SK-N-SH treated with all-trans-retinoic acid at 6 μM for 48 hours (cell line): ENCODE results near the gene LHFPL2.

Experiments
- GLIS3 ChIP-seq: fragments of 250-450 bp; sonication (Bioruptor Pico); IDR thresholded peaks from 2 replicates; pipeline ENCODE4 v1.5.0; 2020; ENCODE audit warnings: mild to moderate bottlenecking, moderate library complexity
- PPARA ChIP-seq: fragments of 250-450 bp; sonication (Bioruptor Pico); IDR thresholded peaks from 2 replicates; pipeline ENCODE4 v1.5.0; 2020; ENCODE audit warnings: mild to moderate bottlenecking, borderline replicate concordance
- RARB ChIP-seq: fragments of 250-450 bp; sonication (Bioruptor Pico); IDR thresholded peaks from 2 replicates; pipeline ENCODE4 v1.8.0; 2021; ENCODE audit warnings: mild to moderate bottlenecking, moderate library complexity
- SNAI2 ChIP-seq: fragments of 250-450 bp; sonication (Bioruptor Pico); IDR thresholded peaks from 2 replicates; pipeline ENCODE4 v1.5.0; 2020; ENCODE audit warnings: mild to moderate bottlenecking, moderate library complexity
- ZFP3 ChIP-seq: fragments of 250-450 bp; sonication (Bioruptor Pico); IDR thresholded peaks from 2 replicates; pipeline ENCODE4 v1.5.0; 2020; ENCODE audit warnings: mild to moderate bottlenecking, moderate library complexity
- ZFP30 ChIP-seq: fragments of 450-650 bp; formaldehyde crosslinking; IDR thresholded peaks from 2 replicates; pipeline ENCODE4 v1.5.0; 2022; ENCODE audit warnings: mild to moderate bottlenecking, moderate library complexity
- ZNF565 ChIP-seq: fragments of 450-650 bp; formaldehyde crosslinking; conservative IDR thresholded peaks from 2 replicates; pipeline ENCODE4 v1.5.0; 2020; ENCODE audit warnings: low read depth, mild to moderate bottlenecking, moderate library complexity
- TF ChIP-seq, protein P1 (sequence below): fragments of 250-450 bp; sonication (Bioruptor Pico); IDR thresholded peaks from 2 replicates; pipeline ENCODE4 v1.8.0; 2021; ENCODE audit warnings: low read depth, mild to moderate bottlenecking, moderate library complexity, borderline replicate concordance
- TF ChIP-seq, protein P2 (sequence below): fragments of 250-450 bp; sonication (Bioruptor Pico); IDR thresholded peaks from 2 replicates; pipeline ENCODE4 v1.8.0; 2020; ENCODE audit warnings: mild to moderate bottlenecking, moderate library complexity, borderline replicate concordance
- TF ChIP-seq, protein P3 (sequence below): fragments of 250-450 bp; sonication (Bioruptor Pico); IDR thresholded peaks from 2 replicates; pipeline ENCODE4 v1.5.0; 2020; ENCODE audit warnings: mild to moderate bottlenecking, moderate library complexity

DNA sequence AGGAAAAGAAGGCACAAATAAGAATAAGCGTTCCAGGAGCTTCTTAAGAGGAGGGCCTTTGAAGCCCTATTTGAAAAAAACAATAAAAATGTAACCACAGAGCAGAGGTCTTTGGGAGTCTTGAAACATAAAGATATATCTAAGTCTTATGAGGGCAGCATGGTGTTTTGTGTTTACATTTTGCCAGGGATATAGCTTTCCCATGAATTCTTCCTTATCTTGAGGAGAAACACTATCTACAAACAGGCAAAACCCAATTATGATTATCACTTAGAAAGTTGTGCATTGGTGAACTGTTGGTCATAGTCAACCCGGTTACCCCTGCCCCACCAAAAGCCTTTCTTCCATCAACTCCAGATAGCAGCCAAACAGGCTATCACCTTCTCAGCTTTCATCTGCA lies 23.6 kb upstream of the LHFPL2 start:
- TF ChIP-seq, protein P1, sequence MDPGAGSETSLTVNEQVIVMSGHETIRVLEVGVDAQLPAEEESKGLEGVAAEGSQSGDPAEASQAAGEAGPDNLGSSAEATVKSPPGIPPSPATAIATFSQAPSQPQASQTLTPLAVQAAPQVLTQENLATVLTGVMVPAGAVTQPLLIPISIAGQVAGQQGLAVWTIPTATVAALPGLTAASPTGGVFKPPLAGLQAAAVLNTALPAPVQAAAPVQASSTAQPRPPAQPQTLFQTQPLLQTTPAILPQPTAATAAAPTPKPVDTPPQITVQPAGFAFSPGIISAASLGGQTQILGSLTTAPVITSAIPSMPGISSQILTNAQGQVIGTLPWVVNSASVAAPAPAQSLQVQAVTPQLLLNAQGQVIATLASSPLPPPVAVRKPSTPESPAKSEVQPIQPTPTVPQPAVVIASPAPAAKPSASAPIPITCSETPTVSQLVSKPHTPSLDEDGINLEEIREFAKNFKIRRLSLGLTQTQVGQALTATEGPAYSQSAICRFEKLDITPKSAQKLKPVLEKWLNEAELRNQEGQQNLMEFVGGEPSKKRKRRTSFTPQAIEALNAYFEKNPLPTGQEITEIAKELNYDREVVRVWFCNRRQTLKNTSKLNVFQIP: no peak
- TF ChIP-seq PPARA (no peak), SNAI2 (CRISPR knock-in tag) (no peak), GLIS3 (no peak), RARB (no peak), ZNF565 (no peak), ZFP3 (no peak), ZFP30 (CRISPR knock-in tag) (no peak)
- TF ChIP-seq, protein P2, sequence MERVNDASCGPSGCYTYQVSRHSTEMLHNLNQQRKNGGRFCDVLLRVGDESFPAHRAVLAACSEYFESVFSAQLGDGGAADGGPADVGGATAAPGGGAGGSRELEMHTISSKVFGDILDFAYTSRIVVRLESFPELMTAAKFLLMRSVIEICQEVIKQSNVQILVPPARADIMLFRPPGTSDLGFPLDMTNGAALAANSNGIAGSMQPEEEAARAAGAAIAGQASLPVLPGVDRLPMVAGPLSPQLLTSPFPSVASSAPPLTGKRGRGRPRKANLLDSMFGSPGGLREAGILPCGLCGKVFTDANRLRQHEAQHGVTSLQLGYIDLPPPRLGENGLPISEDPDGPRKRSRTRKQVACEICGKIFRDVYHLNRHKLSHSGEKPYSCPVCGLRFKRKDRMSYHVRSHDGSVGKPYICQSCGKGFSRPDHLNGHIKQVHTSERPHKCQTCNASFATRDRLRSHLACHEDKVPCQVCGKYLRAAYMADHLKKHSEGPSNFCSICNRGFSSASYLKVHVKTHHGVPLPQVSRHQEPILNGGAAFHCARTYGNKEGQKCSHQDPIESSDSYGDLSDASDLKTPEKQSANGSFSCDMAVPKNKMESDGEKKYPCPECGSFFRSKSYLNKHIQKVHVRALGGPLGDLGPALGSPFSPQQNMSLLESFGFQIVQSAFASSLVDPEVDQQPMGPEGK (CRISPR knock-in tag): no peak
- TF ChIP-seq, protein P3, sequence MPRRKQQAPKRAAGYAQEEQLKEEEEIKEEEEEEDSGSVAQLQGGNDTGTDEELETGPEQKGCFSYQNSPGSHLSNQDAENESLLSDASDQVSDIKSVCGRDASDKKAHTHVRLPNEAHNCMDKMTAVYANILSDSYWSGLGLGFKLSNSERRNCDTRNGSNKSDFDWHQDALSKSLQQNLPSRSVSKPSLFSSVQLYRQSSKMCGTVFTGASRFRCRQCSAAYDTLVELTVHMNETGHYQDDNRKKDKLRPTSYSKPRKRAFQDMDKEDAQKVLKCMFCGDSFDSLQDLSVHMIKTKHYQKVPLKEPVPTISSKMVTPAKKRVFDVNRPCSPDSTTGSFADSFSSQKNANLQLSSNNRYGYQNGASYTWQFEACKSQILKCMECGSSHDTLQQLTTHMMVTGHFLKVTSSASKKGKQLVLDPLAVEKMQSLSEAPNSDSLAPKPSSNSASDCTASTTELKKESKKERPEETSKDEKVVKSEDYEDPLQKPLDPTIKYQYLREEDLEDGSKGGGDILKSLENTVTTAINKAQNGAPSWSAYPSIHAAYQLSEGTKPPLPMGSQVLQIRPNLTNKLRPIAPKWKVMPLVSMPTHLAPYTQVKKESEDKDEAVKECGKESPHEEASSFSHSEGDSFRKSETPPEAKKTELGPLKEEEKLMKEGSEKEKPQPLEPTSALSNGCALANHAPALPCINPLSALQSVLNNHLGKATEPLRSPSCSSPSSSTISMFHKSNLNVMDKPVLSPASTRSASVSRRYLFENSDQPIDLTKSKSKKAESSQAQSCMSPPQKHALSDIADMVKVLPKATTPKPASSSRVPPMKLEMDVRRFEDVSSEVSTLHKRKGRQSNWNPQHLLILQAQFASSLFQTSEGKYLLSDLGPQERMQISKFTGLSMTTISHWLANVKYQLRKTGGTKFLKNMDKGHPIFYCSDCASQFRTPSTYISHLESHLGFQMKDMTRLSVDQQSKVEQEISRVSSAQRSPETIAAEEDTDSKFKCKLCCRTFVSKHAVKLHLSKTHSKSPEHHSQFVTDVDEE (CRISPR knock-in tag): no peak
